ENCODE data around the gene LLCFC1. TPM values are rescaled to one million over a fixed set of nuclear protein-coding genes. Genes with fewer than 3 reads are reported as not detected.

The LLCFC1 gene
- polyA plus RNA-seq, 1 donor from 2014 or later = not detected

DNA sequence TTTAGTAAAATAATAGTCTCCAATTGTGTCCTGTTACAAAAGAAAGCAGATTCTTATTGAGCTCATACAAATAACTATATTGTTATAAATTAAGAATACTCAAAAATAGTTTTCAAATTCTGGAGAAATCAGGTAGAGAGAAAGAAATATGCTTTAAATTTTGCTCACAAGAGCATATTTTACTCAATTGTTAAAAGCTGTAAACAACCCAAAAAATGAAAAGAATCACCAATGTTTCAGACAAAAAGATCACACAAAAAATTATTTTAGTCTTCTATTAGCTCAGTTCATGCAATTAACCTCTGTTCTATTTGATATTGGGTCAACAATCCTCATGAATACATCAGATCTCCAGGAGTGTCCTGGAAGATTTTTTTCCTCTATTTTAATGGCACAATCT is 35.2 kb upstream of the LLCFC1 start:
- H3K4me3 ChIP-seq (ENCODE audit: low read length) = no peak overlapping the region
- no peaks in the 10 kb centered on the region for H3K79me2 ChIP-seq (replicated peaks; ENCODE audit: insufficient read depth, low read length)
- no peak for TF ChIP-seq EZH2 (IDR thresholded peaks at IDR 0.05; ENCODE audit: borderline replicate concordance, insufficient read depth, low read length, poor library complexity, severe bottlenecking)
- no peak for TF ChIP-seq TAF1 (IDR thresholded peaks at IDR 0.05; ENCODE audit: low read depth)
- no peak for TF ChIP-seq MXI1 (conservative IDR thresholded peaks at IDR 0.05; ENCODE audit: poor library complexity, severe bottlenecking)
- no peak for TF ChIP-seq EP300 (conservative IDR thresholded peaks at IDR 0.05; ENCODE audit: poor library complexity, severe bottlenecking)
- TF ChIP-seq, protein P1, sequence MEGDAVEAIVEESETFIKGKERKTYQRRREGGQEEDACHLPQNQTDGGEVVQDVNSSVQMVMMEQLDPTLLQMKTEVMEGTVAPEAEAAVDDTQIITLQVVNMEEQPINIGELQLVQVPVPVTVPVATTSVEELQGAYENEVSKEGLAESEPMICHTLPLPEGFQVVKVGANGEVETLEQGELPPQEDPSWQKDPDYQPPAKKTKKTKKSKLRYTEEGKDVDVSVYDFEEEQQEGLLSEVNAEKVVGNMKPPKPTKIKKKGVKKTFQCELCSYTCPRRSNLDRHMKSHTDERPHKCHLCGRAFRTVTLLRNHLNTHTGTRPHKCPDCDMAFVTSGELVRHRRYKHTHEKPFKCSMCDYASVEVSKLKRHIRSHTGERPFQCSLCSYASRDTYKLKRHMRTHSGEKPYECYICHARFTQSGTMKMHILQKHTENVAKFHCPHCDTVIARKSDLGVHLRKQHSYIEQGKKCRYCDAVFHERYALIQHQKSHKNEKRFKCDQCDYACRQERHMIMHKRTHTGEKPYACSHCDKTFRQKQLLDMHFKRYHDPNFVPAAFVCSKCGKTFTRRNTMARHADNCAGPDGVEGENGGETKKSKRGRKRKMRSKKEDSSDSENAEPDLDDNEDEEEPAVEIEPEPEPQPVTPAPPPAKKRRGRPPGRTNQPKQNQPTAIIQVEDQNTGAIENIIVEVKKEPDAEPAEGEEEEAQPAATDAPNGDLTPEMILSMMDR (IDR thresholded peaks at IDR 0.05; ENCODE audit: poor library complexity, severe bottlenecking) = no peak
- no peak for TF ChIP-seq POLR2AphosphoS5 (IDR thresholded peaks at IDR 0.05)
- H3K9me3 ChIP-seq (ENCODE audit: low read length) = peaks cover 6% of the 10 kb centered on the region
- no peak overlapping the region for H3K9ac ChIP-seq (ENCODE audit: low read length)
- no peak overlapping the region for H3K27ac ChIP-seq (ENCODE audit: low read length)
- H4K20me1 ChIP-seq (ENCODE audit: insufficient read depth) = no peaks in the 10 kb centered on the region
- no peaks in the 10 kb centered on the region for H3K9me2 ChIP-seq (ENCODE audit: insufficient read depth, low read length)
- no peaks in the 10 kb centered on the region for H3K36me3 ChIP-seq (ENCODE audit: insufficient read depth, low read length)
- no peaks in the 10 kb centered on the region for H3F3A ChIP-seq (ENCODE audit: insufficient read depth, low read length, poor library complexity, severe bottlenecking)
- H2AFZ ChIP-seq (ENCODE audit: low read depth, low read length) = no peak overlapping the region
- no peaks in the 10 kb centered on the region for H3K27me3 ChIP-seq (ENCODE audit: insufficient read depth, low read depth, low read length)
- no peak overlapping the region for H3K4me2 ChIP-seq (ENCODE audit: low read length)

DNA sequence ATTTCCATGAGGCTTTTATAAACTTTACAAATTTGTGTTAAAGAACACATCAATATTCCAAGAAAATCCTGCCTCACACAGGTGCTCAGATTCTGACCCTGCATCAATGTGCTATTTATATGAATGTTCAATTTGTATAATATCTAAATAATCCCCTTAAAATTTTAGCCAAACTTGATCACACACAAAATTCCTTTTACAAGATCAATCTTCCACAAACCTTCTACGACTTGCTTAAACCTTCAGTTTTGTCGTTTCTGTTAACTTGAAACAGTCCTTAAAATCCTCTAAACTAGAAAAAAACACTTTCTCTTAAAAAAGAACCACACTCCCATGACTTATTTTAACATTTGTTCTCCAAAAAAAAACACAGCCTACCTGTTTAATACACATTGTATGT is 33.5 kb upstream of the LLCFC1 start:
- Histone ChIP-seq H3K9ac (ENCODE audit: low read length) (no peak overlapping the region), H3K4me3 (ENCODE audit: low read length) (no peak overlapping the region), H4K20me1 (ENCODE audit: insufficient read depth) (no peaks in the 10 kb centered on the region), H3K79me2 (replicated peaks; ENCODE audit: insufficient read depth, low read length) (no peaks in the 10 kb centered on the region), H3K9me2 (ENCODE audit: insufficient read depth, low read length) (no peaks in the 10 kb centered on the region), H2AFZ (ENCODE audit: low read depth, low read length) (no peak overlapping the region), H3K36me3 (ENCODE audit: insufficient read depth, low read length) (no peaks in the 10 kb centered on the region), H3K4me2 (ENCODE audit: low read length) (no peak overlapping the region), H3F3A (ENCODE audit: insufficient read depth, low read length, poor library complexity, severe bottlenecking) (no peaks in the 10 kb centered on the region), H3K27ac (ENCODE audit: low read length) (no peak overlapping the region), H3K27me3 (ENCODE audit: insufficient read depth, low read depth, low read length) (no peaks in the 10 kb centered on the region), H3K9me3 (ENCODE audit: low read length) (peaks cover 6% of the 10 kb centered on the region)
- TF ChIP-seq RAD21 (conservative IDR thresholded peaks at IDR 0.05) (no peak), SMC3 (conservative IDR thresholded peaks at IDR 0.05; ENCODE audit: poor library complexity) (no peak), EP300 (conservative IDR thresholded peaks at IDR 0.05; ENCODE audit: poor library complexity, severe bottlenecking) (no peak), EZH2 (IDR thresholded peaks at IDR 0.05; ENCODE audit: borderline replicate concordance, insufficient read depth, low read length, poor library complexity, severe bottlenecking) (no peak), MXI1 (conservative IDR thresholded peaks at IDR 0.05; ENCODE audit: poor library complexity, severe bottlenecking) (no peak)
- TF ChIP-seq, protein P2, sequence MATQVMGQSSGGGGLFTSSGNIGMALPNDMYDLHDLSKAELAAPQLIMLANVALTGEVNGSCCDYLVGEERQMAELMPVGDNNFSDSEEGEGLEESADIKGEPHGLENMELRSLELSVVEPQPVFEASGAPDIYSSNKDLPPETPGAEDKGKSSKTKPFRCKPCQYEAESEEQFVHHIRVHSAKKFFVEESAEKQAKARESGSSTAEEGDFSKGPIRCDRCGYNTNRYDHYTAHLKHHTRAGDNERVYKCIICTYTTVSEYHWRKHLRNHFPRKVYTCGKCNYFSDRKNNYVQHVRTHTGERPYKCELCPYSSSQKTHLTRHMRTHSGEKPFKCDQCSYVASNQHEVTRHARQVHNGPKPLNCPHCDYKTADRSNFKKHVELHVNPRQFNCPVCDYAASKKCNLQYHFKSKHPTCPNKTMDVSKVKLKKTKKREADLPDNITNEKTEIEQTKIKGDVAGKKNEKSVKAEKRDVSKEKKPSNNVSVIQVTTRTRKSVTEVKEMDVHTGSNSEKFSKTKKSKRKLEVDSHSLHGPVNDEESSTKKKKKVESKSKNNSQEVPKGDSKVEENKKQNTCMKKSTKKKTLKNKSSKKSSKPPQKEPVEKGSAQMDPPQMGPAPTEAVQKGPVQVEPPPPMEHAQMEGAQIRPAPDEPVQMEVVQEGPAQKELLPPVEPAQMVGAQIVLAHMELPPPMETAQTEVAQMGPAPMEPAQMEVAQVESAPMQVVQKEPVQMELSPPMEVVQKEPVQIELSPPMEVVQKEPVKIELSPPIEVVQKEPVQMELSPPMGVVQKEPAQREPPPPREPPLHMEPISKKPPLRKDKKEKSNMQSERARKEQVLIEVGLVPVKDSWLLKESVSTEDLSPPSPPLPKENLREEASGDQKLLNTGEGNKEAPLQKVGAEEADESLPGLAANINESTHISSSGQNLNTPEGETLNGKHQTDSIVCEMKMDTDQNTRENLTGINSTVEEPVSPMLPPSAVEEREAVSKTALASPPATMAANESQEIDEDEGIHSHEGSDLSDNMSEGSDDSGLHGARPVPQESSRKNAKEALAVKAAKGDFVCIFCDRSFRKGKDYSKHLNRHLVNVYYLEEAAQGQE (IDR thresholded peaks at IDR 0.05; ENCODE audit: borderline replicate concordance) = no peak
